Vagina (tissue), 2 donors: ENCODE measurements around the gene SFT2D3.

ENCODE experiments used
- POLR2AphosphoS5 ChIP-seq, 2 donors: sonication (generic); formaldehyde crosslinking; IDR thresholded peaks; one replicate each; pipeline ENCODE4 v1.9.0; 2017; ENCODE audit warnings: antibody characterized with exemption in 2 of 2, mild to moderate bottlenecking in 2 of 2, low read depth in 1 of 2; ENCODE audit not compliant: insufficient read depth in 1 of 2
- TF ChIP-seq, protein P1 (sequence below), 3 experiments: fragments of 450-650 bp in 2 of 3; fragments of 200-600 bp in 1 of 3; sonication (generic) in 1 of 3; IDR thresholded peaks; one replicate each; pipeline ENCODE4 v1.5.1; 2017 to 2019; ENCODE audit warnings: antibody characterized with exemption in 3 of 3, mild to moderate bottlenecking in 2 of 3, moderate library complexity in 2 of 3

GRCh38 chr2:127665267-127665893, 35.9 kb upstream of the SFT2D3 start:
- TF ChIP-seq, protein P1, sequence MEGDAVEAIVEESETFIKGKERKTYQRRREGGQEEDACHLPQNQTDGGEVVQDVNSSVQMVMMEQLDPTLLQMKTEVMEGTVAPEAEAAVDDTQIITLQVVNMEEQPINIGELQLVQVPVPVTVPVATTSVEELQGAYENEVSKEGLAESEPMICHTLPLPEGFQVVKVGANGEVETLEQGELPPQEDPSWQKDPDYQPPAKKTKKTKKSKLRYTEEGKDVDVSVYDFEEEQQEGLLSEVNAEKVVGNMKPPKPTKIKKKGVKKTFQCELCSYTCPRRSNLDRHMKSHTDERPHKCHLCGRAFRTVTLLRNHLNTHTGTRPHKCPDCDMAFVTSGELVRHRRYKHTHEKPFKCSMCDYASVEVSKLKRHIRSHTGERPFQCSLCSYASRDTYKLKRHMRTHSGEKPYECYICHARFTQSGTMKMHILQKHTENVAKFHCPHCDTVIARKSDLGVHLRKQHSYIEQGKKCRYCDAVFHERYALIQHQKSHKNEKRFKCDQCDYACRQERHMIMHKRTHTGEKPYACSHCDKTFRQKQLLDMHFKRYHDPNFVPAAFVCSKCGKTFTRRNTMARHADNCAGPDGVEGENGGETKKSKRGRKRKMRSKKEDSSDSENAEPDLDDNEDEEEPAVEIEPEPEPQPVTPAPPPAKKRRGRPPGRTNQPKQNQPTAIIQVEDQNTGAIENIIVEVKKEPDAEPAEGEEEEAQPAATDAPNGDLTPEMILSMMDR (IDR thresholded peaks at IDR 0.05): no peak
- TF ChIP-seq POLR2AphosphoS5 (IDR thresholded peaks at IDR 0.05; ENCODE audit: insufficient read depth in 1 of 2, low read depth in 1 of 2): no peak
